WTC11 (cell line): Measurements from ENCODE around the gene UGT1A10. TPM values are rescaled to one million over a fixed set of nuclear protein-coding genes. Genes with fewer than 3 reads are reported as not detected.

ENCODE experiments used
- ATAC-seq: fragments of 200-7000 bp; cut with Tn5 transposase; 2 replicates; pipeline ENCODE4 v1.10.0; 2021; ENCODE audit warnings: mild to moderate bottlenecking, moderate library complexity
- CTCF ChIA-PET: fragments of 300-600 bp; sonication (Branson Sonifier 250); formaldehyde crosslinking; loops from one replicate; lab custom pipeline; 2021; ENCODE audit warnings: antibody characterized with exemption; lab: Charles Lee
- POLR2A ChIA-PET: fragments of 350-600 bp; sonication (Branson Sonifier 250); formaldehyde crosslinking; loops from one replicate; lab custom pipeline; 2021; ENCODE audit warnings: antibody characterized with exemption; lab: Charles Lee
- DNase-seq: peaks from one replicate; pipeline ENCODE4 v3.0.0; 2021; ENCODE audit warnings: low spot score
- H3K27ac Mint-ChIP-seq: 2 replicates; pipeline ENCODE4 v1.8.0; 2021; ENCODE audit warnings: mixed read lengths
- H3K27me3 Mint-ChIP-seq: 2 replicates; pipeline ENCODE4 v1.8.0; 2021; ENCODE audit warnings: low read depth, mild to moderate bottlenecking, moderate library complexity, mixed read lengths
- H3K36me3 Mint-ChIP-seq: 2 replicates; pipeline ENCODE4 v1.8.0; 2021; ENCODE audit warnings: mixed read lengths
- H3K4me1 Mint-ChIP-seq: 2 replicates; pipeline ENCODE4 v1.8.0; 2022; ENCODE audit warnings: mixed read lengths
- H3K4me3 Mint-ChIP-seq: 2 replicates; pipeline ENCODE4 v1.8.0; 2021; ENCODE audit warnings: mild to moderate bottlenecking, moderate library complexity, mixed read lengths
- H3K9me3 Mint-ChIP-seq: 2 replicates; pipeline ENCODE4 v1.8.0; 2021; ENCODE audit warnings: mixed read lengths
- NFE2L1 ChIP-seq: sonication (generic); formaldehyde crosslinking; IDR thresholded peaks from 2 replicates; pipeline ENCODE4 v1.8.1; 2023; ENCODE audit warnings: missing genetic modification reagents
- TP53 ChIP-seq: sonication (generic); formaldehyde crosslinking; IDR thresholded peaks from 2 replicates; pipeline ENCODE4 v1.8.1; 2023; ENCODE audit warnings: mild to moderate bottlenecking, missing genetic modification reagents
- ZBTB21 ChIP-seq: sonication (generic); formaldehyde crosslinking; IDR thresholded peaks from 2 replicates; pipeline ENCODE4 v1.8.1; 2023; ENCODE audit warnings: mild to moderate bottlenecking, missing genetic modification reagents, borderline replicate concordance
- ZNF263 ChIP-seq: sonication (generic); formaldehyde crosslinking; IDR thresholded peaks from 2 replicates; pipeline ENCODE4 v1.8.1; 2022; ENCODE audit warnings: low read depth, mild to moderate bottlenecking, moderate library complexity, missing genetic modification reagents
- total RNA-seq: library from RNA; stranded (reverse); gene quantifications from 3 replicates; pipeline ENCODE4 v1.2.3, GENCODE V29; 2021
- TF ChIP-seq, protein P1 (sequence below): fragments of 200-600 bp; IDR thresholded peaks from 2 replicates; pipeline ENCODE4 v1.8.0; 2022; ENCODE audit warnings: antibody characterized with exemption
- TF ChIP-seq, protein P2 (sequence below): sonication (generic); formaldehyde crosslinking; IDR thresholded peaks from 2 replicates; pipeline ENCODE4 v1.8.0; 2022; ENCODE audit warnings: mild to moderate bottlenecking, missing genetic modification reagents
- TF ChIP-seq, protein P3 (sequence below): sonication (generic); formaldehyde crosslinking; IDR thresholded peaks from 2 replicates; pipeline ENCODE4 v1.8.1; 2023; ENCODE audit warnings: mild to moderate bottlenecking, missing genetic modification reagents, moderate library complexity
- TF ChIP-seq, protein P4 (sequence below): sonication (generic); formaldehyde crosslinking; IDR thresholded peaks from 2 replicates; pipeline ENCODE4 v1.8.1; 2022; ENCODE audit warnings: low read depth, missing genetic modification reagents, borderline replicate concordance
- TF ChIP-seq, protein P5 (sequence below): fragments of 250-450 bp; sonication (Bioruptor Pico); IDR thresholded peaks from 2 replicates; pipeline ENCODE4 v1.9.0; 2021; ENCODE audit warnings: mild to moderate bottlenecking
- TF ChIP-seq, protein P6 (sequence below): sonication (generic); formaldehyde crosslinking; IDR thresholded peaks from 2 replicates; pipeline ENCODE4 v1.8.1; 2022; ENCODE audit warnings: mild to moderate bottlenecking, missing genetic modification reagents, moderate library complexity, borderline replicate concordance
- TF ChIP-seq, protein P7 (sequence below): sonication (generic); formaldehyde crosslinking; IDR thresholded peaks from 2 replicates; pipeline ENCODE4 v1.8.1; 2022; ENCODE audit warnings: low read depth, mild to moderate bottlenecking, moderate library complexity, missing genetic modification reagents, borderline replicate concordance
- TF ChIP-seq, protein P8 (sequence below): sonication (generic); formaldehyde crosslinking; IDR thresholded peaks from 2 replicates; pipeline ENCODE4 v1.8.0; 2023; ENCODE audit warnings: mild to moderate bottlenecking, missing genetic modification reagents
- TF ChIP-seq, protein P9 (sequence below): sonication (generic); formaldehyde crosslinking; conservative IDR thresholded peaks from 2 replicates; pipeline ENCODE4 v1.8.1; 2023; ENCODE audit warnings: mild to moderate bottlenecking, low read depth, missing genetic modification reagents, moderate library complexity

Gene UGT1A10
- total RNA-seq, 1 experiment from 2014 or later, result not detected

DNA sequence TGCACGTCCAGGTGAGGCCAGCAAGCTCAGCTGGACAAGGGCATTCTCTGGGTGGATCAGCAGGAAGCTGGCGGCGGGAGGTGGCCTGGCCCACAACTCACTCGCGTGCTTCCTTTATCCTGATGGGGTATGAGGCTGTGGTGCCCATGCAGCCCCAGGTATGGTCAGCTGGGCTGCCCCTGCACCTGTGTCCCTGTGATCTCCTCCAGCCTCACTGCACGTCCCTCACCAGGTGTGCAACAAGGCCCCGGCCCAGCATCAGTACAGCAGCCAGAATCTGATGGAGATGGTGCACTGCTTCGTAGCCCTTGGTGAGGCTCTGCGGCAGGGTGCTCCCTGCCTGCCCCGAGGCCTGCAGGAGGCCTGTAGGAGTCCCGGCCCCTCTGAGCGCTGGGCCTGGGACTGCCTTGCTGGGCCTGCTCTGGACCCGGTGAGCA, 159.5 kb downstream of the UGT1A10 start:
- TF ChIP-seq ZNF263, result no peak
- TF ChIP-seq, protein P1, sequence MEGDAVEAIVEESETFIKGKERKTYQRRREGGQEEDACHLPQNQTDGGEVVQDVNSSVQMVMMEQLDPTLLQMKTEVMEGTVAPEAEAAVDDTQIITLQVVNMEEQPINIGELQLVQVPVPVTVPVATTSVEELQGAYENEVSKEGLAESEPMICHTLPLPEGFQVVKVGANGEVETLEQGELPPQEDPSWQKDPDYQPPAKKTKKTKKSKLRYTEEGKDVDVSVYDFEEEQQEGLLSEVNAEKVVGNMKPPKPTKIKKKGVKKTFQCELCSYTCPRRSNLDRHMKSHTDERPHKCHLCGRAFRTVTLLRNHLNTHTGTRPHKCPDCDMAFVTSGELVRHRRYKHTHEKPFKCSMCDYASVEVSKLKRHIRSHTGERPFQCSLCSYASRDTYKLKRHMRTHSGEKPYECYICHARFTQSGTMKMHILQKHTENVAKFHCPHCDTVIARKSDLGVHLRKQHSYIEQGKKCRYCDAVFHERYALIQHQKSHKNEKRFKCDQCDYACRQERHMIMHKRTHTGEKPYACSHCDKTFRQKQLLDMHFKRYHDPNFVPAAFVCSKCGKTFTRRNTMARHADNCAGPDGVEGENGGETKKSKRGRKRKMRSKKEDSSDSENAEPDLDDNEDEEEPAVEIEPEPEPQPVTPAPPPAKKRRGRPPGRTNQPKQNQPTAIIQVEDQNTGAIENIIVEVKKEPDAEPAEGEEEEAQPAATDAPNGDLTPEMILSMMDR, result no peak
- TF ChIP-seq, all 79 proteins: peak for 0
- H3K9me3 Mint-ChIP-seq, result peaks cover 6% of the 10 kb centered on the region
- H3K27ac Mint-ChIP-seq, result no peak overlapping the region
- no peaks in the 10 kb centered on the region; the same call in 1 of the 2 replicates for H3K27me3 Mint-ChIP-seq
- ChIA-PET POLR2A (no interaction called here), CTCF (interaction anchor here (1.2 kb wide), 1 partner anchor 352 kb away, joined by 4 read pairs; no protein-coding TSS in a partner anchor)
- ATAC-seq (no peak), DNase-seq (no peak)
- no peaks in the 10 kb centered on the region for H3K36me3 Mint-ChIP-seq
- no peak overlapping the region for H3K4me3 Mint-ChIP-seq
- no peaks in the 10 kb centered on the region for H3K4me1 Mint-ChIP-seq

DNA sequence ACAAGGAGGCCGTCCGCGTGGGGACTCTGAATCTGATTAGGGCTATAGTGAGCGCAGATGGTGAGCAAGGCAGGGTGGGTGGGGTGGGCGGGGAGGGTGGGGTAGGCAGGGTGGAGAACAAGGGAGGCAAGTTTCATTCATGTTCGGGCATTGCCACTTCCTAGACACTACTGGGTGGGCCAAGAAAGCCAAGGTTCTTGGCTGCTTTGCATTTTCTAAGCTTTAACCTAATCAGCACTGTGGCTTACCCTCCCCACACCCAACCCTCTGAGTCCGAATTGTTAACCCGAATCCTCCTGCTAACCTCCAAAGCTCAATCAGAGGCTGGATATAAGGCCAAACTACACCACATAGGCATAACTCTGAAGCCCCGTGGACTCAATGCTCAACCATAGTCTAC, 160.0 kb downstream of the UGT1A10 start:
- Mint-ChIP-seq H3K27me3 (no peaks in the 10 kb centered on the region; the same call in 1 of the 2 replicates), H3K36me3 (no peaks in the 10 kb centered on the region), H3K4me1 (no peaks in the 10 kb centered on the region), H3K4me3 (no peak overlapping the region), H3K27ac (no peak overlapping the region), H3K9me3 (peaks cover 6% of the 10 kb centered on the region)
- DNase-seq, result no peak
- ChIA-PET POLR2A (no interaction called here), CTCF (interaction anchor here (1.2 kb wide), 1 partner anchor 353 kb away, joined by 4 read pairs; no protein-coding TSS in a partner anchor)
- ATAC-seq, result no peak
- TF ChIP-seq, protein P2, sequence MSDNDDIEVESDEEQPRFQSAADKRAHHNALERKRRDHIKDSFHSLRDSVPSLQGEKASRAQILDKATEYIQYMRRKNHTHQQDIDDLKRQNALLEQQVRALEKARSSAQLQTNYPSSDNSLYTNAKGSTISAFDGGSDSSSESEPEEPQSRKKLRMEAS, result no peak
- TF ChIP-seq TP53 (CRISPR knock-in tag), result no peak
- TF ChIP-seq ZBTB21 (CRISPR knock-in tag), result no peak
- TF ChIP-seq, protein P3, sequence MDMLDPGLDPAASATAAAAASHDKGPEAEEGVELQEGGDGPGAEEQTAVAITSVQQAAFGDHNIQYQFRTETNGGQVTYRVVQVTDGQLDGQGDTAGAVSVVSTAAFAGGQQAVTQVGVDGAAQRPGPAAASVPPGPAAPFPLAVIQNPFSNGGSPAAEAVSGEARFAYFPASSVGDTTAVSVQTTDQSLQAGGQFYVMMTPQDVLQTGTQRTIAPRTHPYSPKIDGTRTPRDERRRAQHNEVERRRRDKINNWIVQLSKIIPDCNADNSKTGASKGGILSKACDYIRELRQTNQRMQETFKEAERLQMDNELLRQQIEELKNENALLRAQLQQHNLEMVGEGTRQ (CRISPR knock-in tag), result no peak
- TF ChIP-seq, protein P4, sequence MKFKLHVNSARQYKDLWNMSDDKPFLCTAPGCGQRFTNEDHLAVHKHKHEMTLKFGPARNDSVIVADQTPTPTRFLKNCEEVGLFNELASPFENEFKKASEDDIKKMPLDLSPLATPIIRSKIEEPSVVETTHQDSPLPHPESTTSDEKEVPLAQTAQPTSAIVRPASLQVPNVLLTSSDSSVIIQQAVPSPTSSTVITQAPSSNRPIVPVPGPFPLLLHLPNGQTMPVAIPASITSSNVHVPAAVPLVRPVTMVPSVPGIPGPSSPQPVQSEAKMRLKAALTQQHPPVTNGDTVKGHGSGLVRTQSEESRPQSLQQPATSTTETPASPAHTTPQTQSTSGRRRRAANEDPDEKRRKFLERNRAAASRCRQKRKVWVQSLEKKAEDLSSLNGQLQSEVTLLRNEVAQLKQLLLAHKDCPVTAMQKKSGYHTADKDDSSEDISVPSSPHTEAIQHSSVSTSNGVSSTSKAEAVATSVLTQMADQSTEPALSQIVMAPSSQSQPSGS (CRISPR knock-in tag), result no peak
- TF ChIP-seq, protein P5, sequence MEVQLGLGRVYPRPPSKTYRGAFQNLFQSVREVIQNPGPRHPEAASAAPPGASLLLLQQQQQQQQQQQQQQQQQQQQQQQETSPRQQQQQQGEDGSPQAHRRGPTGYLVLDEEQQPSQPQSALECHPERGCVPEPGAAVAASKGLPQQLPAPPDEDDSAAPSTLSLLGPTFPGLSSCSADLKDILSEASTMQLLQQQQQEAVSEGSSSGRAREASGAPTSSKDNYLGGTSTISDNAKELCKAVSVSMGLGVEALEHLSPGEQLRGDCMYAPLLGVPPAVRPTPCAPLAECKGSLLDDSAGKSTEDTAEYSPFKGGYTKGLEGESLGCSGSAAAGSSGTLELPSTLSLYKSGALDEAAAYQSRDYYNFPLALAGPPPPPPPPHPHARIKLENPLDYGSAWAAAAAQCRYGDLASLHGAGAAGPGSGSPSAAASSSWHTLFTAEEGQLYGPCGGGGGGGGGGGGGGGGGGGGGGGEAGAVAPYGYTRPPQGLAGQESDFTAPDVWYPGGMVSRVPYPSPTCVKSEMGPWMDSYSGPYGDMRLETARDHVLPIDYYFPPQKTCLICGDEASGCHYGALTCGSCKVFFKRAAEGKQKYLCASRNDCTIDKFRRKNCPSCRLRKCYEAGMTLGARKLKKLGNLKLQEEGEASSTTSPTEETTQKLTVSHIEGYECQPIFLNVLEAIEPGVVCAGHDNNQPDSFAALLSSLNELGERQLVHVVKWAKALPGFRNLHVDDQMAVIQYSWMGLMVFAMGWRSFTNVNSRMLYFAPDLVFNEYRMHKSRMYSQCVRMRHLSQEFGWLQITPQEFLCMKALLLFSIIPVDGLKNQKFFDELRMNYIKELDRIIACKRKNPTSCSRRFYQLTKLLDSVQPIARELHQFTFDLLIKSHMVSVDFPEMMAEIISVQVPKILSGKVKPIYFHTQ (CRISPR knock-in tag), result no peak
- TF ChIP-seq, protein P6, sequence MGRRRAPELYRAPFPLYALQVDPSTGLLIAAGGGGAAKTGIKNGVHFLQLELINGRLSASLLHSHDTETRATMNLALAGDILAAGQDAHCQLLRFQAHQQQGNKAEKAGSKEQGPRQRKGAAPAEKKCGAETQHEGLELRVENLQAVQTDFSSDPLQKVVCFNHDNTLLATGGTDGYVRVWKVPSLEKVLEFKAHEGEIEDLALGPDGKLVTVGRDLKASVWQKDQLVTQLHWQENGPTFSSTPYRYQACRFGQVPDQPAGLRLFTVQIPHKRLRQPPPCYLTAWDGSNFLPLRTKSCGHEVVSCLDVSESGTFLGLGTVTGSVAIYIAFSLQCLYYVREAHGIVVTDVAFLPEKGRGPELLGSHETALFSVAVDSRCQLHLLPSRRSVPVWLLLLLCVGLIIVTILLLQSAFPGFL, result no peak
- no peak for TF ChIP-seq NFE2L1 (CRISPR knock-in tag)
- TF ChIP-seq, protein P7, sequence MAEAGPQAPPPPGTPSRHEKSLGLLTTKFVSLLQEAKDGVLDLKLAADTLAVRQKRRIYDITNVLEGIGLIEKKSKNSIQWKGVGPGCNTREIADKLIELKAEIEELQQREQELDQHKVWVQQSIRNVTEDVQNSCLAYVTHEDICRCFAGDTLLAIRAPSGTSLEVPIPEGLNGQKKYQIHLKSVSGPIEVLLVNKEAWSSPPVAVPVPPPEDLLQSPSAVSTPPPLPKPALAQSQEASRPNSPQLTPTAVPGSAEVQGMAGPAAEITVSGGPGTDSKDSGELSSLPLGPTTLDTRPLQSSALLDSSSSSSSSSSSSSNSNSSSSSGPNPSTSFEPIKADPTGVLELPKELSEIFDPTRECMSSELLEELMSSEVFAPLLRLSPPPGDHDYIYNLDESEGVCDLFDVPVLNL, result no peak
- TF ChIP-seq, protein P8, sequence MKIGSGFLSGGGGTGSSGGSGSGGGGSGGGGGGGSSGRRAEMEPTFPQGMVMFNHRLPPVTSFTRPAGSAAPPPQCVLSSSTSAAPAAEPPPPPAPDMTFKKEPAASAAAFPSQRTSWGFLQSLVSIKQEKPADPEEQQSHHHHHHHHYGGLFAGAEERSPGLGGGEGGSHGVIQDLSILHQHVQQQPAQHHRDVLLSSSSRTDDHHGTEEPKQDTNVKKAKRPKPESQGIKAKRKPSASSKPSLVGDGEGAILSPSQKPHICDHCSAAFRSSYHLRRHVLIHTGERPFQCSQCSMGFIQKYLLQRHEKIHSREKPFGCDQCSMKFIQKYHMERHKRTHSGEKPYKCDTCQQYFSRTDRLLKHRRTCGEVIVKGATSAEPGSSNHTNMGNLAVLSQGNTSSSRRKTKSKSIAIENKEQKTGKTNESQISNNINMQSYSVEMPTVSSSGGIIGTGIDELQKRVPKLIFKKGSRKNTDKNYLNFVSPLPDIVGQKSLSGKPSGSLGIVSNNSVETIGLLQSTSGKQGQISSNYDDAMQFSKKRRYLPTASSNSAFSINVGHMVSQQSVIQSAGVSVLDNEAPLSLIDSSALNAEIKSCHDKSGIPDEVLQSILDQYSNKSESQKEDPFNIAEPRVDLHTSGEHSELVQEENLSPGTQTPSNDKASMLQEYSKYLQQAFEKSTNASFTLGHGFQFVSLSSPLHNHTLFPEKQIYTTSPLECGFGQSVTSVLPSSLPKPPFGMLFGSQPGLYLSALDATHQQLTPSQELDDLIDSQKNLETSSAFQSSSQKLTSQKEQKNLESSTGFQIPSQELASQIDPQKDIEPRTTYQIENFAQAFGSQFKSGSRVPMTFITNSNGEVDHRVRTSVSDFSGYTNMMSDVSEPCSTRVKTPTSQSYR (CRISPR knock-in tag), result no peak
- TF ChIP-seq, protein P9, sequence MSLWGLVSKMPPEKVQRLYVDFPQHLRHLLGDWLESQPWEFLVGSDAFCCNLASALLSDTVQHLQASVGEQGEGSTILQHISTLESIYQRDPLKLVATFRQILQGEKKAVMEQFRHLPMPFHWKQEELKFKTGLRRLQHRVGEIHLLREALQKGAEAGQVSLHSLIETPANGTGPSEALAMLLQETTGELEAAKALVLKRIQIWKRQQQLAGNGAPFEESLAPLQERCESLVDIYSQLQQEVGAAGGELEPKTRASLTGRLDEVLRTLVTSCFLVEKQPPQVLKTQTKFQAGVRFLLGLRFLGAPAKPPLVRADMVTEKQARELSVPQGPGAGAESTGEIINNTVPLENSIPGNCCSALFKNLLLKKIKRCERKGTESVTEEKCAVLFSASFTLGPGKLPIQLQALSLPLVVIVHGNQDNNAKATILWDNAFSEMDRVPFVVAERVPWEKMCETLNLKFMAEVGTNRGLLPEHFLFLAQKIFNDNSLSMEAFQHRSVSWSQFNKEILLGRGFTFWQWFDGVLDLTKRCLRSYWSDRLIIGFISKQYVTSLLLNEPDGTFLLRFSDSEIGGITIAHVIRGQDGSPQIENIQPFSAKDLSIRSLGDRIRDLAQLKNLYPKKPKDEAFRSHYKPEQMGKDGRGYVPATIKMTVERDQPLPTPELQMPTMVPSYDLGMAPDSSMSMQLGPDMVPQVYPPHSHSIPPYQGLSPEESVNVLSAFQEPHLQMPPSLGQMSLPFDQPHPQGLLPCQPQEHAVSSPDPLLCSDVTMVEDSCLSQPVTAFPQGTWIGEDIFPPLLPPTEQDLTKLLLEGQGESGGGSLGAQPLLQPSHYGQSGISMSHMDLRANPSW, result no peak
